Peyer's patch (tissue), 4 donors: ENCODE results near the gene AGBL4.

Source experiments
- POLR2A ChIP-seq, 2 donors: fragments of 450-650 bp; IDR thresholded peaks; one replicate each; pipeline ENCODE4 v1.5.1; 2017; ENCODE audit warnings: antibody characterized with exemption in 2 of 2, mild to moderate bottlenecking in 2 of 2, moderate library complexity in 2 of 2
- TF ChIP-seq, protein P1 (sequence below), 6 experiments: fragments of 450-650 bp in 4 of 6; fragments of 200-600 bp in 2 of 6; sonication (generic) in 1 of 6; IDR thresholded peaks; one replicate each; pipeline ENCODE4 v1.5.1; 2017 to 2019; ENCODE audit warnings: antibody characterized with exemption in 6 of 6, mild to moderate bottlenecking in 3 of 6, moderate library complexity in 1 of 6

DNA sequence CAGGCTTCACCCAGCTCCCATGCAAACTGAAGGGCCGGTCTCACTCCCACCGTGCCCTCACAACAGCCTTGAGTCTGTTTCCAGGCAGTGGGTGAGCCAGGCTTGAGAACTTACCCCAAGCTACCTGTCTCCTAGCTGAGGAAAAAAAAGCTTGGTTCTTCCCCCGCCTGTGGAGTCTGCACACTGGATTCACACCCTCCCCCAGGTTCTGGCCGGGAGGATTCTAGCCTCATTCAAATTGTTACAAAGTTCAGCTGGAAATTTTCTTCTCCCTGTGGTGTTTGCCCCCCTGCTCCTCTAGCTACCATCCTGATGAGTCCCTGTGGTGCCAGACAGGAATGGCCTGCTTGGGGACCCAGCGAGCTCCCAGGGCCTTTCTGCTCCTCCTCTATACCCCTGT is 471.7 kb downstream of the AGBL4 start:
- no peak for TF ChIP-seq POLR2A (IDR thresholded peaks at IDR 0.05)
- TF ChIP-seq, protein P1, sequence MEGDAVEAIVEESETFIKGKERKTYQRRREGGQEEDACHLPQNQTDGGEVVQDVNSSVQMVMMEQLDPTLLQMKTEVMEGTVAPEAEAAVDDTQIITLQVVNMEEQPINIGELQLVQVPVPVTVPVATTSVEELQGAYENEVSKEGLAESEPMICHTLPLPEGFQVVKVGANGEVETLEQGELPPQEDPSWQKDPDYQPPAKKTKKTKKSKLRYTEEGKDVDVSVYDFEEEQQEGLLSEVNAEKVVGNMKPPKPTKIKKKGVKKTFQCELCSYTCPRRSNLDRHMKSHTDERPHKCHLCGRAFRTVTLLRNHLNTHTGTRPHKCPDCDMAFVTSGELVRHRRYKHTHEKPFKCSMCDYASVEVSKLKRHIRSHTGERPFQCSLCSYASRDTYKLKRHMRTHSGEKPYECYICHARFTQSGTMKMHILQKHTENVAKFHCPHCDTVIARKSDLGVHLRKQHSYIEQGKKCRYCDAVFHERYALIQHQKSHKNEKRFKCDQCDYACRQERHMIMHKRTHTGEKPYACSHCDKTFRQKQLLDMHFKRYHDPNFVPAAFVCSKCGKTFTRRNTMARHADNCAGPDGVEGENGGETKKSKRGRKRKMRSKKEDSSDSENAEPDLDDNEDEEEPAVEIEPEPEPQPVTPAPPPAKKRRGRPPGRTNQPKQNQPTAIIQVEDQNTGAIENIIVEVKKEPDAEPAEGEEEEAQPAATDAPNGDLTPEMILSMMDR (IDR thresholded peaks at IDR 0.05): no peak
